Measurements from ENCODE around the gene ROR2.
A peak's percentile ranks its signal among the peaks of the same experiment; 100 is the strongest.
"Not testable (repeated sequence)": the region's sequence is repeated elsewhere in the genome, so short reads cannot be mapped to it uniquely, and the experiment has no call there.

Gene ROR2

GRCh38 chr9:91949946-91950664 is at the start of gene ROR2:
Gene ROR2, minus strand, starts transcription at chr9:91950228.
- peak; percentile 16 for DNase-seq

- DNase-seq, result no peak
Measured at GRCh38 chr9:91995000-91995655, 45.1 kb upstream of the ROR2 start.

GRCh38 chr9:91994422-91994821 is 44.4 kb upstream of the ROR2 start:
- DNase-seq, result no peak

GRCh38 chr9:91992461-91993041 is 42.5 kb upstream of the ROR2 start:
- DNase-seq, result no peak

GRCh38 chr9:91991721-91992341 is 41.8 kb upstream of the ROR2 start:
- no peak for DNase-seq

GRCh38 chr9:91986248-91986647 is 36.2 kb upstream of the ROR2 start:
- DNase-seq, result no peak

- no peak for DNase-seq
Measured at GRCh38 chr9:91985692-91986091, 35.7 kb upstream of the ROR2 start.

GRCh38 chr9:91978740-91979414 is 28.8 kb upstream of the ROR2 start:
- no peak for DNase-seq

GRCh38 chr9:91975254-91975653 is 25.2 kb upstream of the ROR2 start:
- not testable (repeated sequence) for DNase-seq

- DNase-seq, result no peak
Measured at GRCh38 chr9:91972711-91973110, 22.7 kb upstream of the ROR2 start.

- no peak for DNase-seq
Measured at GRCh38 chr9:91972076-91972626, 22.1 kb upstream of the ROR2 start.

- DNase-seq, result no peak
Measured at GRCh38 chr9:91967259-91967658, 17.2 kb upstream of the ROR2 start.

GRCh38 chr9:91966503-91966902 is 16.5 kb upstream of the ROR2 start:
- DNase-seq, result no peak

GRCh38 chr9:91963711-91964240 is 13.7 kb upstream of the ROR2 start:
- DNase-seq, result no peak

- no peak for DNase-seq
Measured at GRCh38 chr9:91960367-91960766, 10.3 kb upstream of the ROR2 start.

GRCh38 chr9:91958174-91958573 is 8.1 kb upstream of the ROR2 start:
- DNase-seq, result no peak

GRCh38 chr9:91954841-91955471 is 4.9 kb upstream of the ROR2 start:
- no peak for DNase-seq

GRCh38 chr9:91953718-91954117 is 3.7 kb upstream of the ROR2 start:
- no peak for DNase-seq

GRCh38 chr9:91951944-91952520 is 2.0 kb upstream of the ROR2 start:
- DNase-seq, result no peak

GRCh38 chr9:91949392-91949945 is 559 bp downstream of the ROR2 start:
- DNase-seq, result no peak

Data from CD4-positive, alpha-beta T cell treated with Interleukin-6 for 4 hours (primary cell).